ENCODE results near the gene PAK6.

Gene PAK6

GRCh38 chr15:40238532-40239403, at the start of gene PAK6:
TSS of gene PAK6 (plus strand) at chr15:40239063. CDS start at chr15:40264786, 25,723 bp downstream.
- peak within 1 kb of the TSS; percentile 90 for H3K27ac ChIP-seq
- peak; percentile 62 for DNase-seq (ENCODE audit: low read depth, low spot score)

GRCh38 chr15:40190591-40190990, 48.3 kb upstream of the PAK6 start:
- peak overlapping the region; percentile 42 for H3K27ac ChIP-seq
- peak; percentile 3 for DNase-seq (ENCODE audit: low read depth, low spot score)

DNA sequence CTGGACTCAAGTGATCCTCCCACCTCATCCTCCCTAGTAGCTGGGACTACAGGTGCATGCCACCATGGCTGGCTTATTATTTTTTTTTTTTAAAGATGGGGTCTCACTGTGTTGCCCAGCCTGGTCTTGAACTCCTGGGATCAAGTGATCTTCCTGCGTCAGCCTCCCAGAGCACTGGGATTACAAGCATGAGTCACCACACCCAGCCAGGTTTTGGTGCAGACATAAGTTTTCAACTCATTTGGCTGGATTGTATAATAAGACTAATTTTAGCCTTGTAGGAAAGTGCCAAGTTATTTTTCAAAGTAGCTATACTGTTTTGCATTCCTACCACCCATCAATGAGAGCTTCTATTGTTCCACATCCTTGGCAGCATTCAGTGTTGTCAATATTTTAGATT, 45.9 kb upstream of the PAK6 start:
- H3K27ac ChIP-seq, result no peak overlapping the region
- DNase-seq (ENCODE audit: low read depth, low spot score), result no peak

DNA sequence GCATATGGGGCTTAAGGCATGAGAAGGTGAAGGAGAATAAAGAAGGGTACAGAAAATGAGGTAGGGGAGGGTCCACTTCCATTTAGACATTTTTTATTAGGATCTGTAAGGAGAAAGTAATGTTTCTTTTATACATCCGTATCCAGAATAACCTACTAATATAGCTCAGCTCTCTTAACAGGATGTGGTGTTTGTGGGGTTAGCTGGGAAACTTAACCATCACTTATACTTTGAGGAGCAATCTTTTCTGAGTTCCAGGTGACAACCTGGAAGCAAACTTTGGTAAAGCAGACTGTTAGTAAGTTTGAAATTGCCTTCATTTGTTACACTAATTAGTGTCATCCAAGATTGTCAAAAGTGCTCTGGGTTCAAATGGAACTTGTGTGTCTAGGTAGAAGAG, 41.4 kb upstream of the PAK6 start:
- no peak overlapping the region for H3K27ac ChIP-seq

GRCh38 chr15:40198355-40199085, 40.3 kb upstream of the PAK6 start:
- H3K27ac ChIP-seq, result no peak overlapping the region

More for the DNA sequence above, 41.4 kb upstream of the PAK6 start:
- no peak for DNase-seq (ENCODE audit: low read depth, low spot score)

DNA sequence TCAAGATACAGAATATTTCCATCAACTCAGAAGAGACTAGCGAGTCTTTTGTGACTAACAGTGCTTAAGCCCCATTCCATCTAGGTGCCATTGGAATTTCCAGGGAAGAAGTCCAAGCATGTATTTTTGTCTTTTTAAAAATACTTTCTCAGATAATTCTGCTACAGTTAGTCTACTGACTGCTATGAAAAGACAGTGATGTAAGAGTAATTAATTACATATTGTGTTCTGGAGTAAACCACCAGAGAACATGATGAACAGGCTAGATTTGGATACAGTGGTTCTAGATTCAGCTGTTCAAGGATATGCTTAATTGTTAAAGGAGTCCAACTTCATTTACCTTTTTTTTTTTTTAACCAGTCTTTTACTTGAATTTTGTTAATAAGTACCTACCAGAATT, 34.8 kb upstream of the PAK6 start:
- no peak for DNase-seq (ENCODE audit: low read depth, low spot score)

More at GRCh38 chr15:40198355-40199085, 40.3 kb upstream of the PAK6 start:
- no peak for DNase-seq (ENCODE audit: low read depth, low spot score)

GRCh38 chr15:40217166-40217824, 21.6 kb upstream of the PAK6 start:
- no peak for DNase-seq (ENCODE audit: low read depth, low spot score)
- H3K27ac ChIP-seq, result no peak overlapping the region

More for the DNA sequence above, 34.8 kb upstream of the PAK6 start:
- no peak overlapping the region for H3K27ac ChIP-seq

- no peak overlapping the region for H3K27ac ChIP-seq
- DNase-seq (ENCODE audit: low read depth, low spot score), result no peak
Measured at GRCh38 chr15:40219801-40220200, 19.1 kb upstream of the PAK6 start.

DNA sequence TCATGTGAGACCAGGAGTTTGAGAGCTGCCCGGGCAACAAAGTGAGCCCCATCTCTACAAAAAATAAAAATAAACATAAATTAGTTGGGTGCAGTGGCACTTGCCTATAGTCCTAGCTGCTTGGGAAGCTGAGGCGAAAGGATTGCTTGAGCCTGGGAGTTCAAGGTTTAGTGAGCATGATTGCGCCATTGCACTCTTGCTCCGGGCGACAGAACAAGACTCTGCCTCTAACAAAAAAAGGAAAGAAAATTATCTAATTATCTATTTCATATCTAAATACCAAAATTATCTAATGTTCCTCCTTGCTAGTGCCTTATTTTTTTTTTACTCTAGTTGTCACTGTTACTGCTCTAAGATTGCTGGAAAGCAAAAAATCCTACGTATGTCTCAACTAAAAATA, 16.7 kb upstream of the PAK6 start:
- DNase-seq (ENCODE audit: low read depth, low spot score), result no peak
- H3K27ac ChIP-seq, result no peak overlapping the region

DNA sequence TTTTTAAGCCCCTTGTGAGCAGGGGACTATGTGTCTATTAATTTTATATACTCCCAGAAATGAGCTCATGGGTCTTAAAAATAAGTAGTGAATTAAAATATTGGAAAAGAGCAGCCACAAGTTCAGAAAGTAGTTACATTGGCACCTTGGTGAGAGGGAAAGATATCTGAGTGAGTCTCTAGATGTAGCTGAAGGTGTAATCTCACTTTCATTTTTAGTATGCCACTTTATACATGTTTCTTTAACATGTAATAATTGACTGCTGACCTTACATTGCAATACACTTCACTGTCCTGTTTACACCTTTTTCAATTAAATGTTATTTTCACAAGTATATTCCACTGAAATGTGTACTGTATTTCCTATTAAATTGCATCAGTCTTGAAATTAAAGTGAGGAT, 12.1 kb upstream of the PAK6 start:
- DNase-seq (ENCODE audit: low read depth, low spot score), result no peak
- no peak overlapping the region for H3K27ac ChIP-seq

- no peak overlapping the region for H3K27ac ChIP-seq
- no peak for DNase-seq (ENCODE audit: low read depth, low spot score)
Measured at GRCh38 chr15:40229316-40229715, 9.5 kb upstream of the PAK6 start.

- DNase-seq (ENCODE audit: low read depth, low spot score), result no peak
Measured at GRCh38 chr15:40229956-40230355, 8.9 kb upstream of the PAK6 start.

GRCh38 chr15:40232625-40233070, 6.2 kb upstream of the PAK6 start:
- peak overlapping the region; percentile 75 for H3K27ac ChIP-seq

More at GRCh38 chr15:40229956-40230355, 8.9 kb upstream of the PAK6 start:
- no peak overlapping the region for H3K27ac ChIP-seq

GRCh38 chr15:40233727-40234577, 4.9 kb upstream of the PAK6 start:
- H3K27ac ChIP-seq, result peak overlapping the region; percentile 75
- no peak for DNase-seq (ENCODE audit: low read depth, low spot score)

More at GRCh38 chr15:40232625-40233070, 6.2 kb upstream of the PAK6 start:
- DNase-seq (ENCODE audit: low read depth, low spot score), result no peak

DNA sequence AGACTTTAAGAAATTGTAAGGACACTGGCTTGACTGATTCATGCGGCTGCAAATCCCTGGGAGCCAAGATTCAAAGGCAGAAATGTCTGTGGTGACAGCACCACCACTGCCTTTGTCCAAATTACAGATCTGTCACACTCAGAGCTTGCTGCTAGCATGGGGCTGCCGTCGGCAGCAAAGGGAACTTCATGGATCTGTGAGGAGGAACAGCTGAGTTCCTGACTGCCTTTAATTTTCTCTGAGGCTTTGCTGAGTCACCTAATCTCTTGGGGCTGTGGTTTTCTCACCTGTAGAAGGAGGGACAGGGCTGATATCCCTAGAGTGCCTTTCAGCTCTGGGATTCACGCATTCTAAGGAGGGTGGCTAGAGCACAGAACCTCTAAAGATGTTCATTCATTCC, 4.1 kb upstream of the PAK6 start:
- peak overlapping the region; percentile 75 for H3K27ac ChIP-seq
- no peak for DNase-seq (ENCODE audit: low read depth, low spot score)

DNA sequence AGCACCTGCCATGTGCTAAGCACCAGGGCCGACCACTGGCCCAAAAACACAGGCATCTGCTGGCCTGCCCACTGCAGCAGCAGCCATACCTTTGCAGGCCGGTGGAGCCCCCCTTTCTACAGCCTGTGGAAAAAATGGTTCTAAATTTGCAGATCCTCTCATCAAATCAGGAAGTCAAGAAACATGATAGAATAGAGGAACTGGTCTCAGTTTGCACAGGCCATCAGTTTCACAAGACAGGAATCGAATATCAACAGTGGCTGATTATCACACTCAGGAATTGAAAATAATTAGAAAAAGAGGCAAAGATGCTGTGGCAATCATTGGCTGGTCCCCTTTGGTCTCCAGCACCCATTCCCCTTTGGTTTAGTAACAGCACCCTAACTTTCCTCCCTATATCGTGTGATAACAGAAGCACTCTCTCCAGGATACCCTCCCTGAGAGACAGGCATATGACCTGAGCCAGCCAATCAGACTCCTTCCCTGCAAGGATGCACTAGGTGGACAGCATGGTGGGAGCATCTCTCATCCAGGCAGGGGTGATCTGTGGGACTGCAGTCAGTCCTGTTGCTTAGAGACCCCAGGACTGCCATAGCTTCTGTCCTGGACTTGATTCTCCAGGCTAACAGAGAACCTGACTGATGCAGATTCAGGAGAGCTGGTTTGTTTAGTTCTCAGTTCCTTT, 3.5 kb upstream of the PAK6 start:
- H3K27ac ChIP-seq, result peak overlapping the region; percentile 75
- DNase-seq (ENCODE audit: low read depth, low spot score), result no peak

DNA sequence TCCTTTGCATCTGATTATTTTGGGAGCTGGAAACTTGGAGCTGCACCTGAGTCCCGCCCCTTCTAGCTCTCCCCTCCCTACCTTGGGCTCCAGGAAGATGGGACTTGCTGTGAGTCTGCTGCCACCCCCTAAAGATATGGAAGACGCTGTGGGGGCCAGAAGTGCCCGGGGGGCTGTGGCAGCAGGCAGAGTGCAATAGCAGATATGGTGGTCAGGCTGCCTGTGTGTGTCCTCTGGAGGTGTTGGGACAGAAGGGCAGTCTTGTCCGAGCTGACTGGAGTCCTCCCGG, 485 bp downstream of the PAK6 start:
- H3K27ac ChIP-seq, result peak overlapping the region; percentile 90
- DNase-seq (ENCODE audit: low read depth, low spot score), result no peak

GRCh38 chr15:40239693-40240618, 1.1 kb downstream of the PAK6 start:
- peak overlapping the region; percentile 90 for H3K27ac ChIP-seq
- DNase-seq (ENCODE audit: low read depth, low spot score), result no peak
